ENCODE data around the gene NDUFB4.

NDUFB4 gene

GRCh38 chr3:120597445-120598049 is 1.4 kb downstream of the NDUFB4 start:
- no peak for DNase-seq (ENCODE audit: low read depth, low spot score)
- ChIA-PET POLR2A (interaction anchor here (0.6 kb wide), 1 partner anchor 353 kb away, joined by 3 read pairs; no protein-coding TSS in a partner anchor), CTCF (interaction anchor here (1.0 to 3.8 kb wide), 4 partner anchors 29 to 197 kb away, joined by 3 to 26 read pairs (median 12); no protein-coding TSS in a partner anchor)
- no peak overlapping the region; the same call in 1 of the 2 replicates for H3K4me3 ChIP-seq (ENCODE audit: low read depth, low read length)
- TF ChIP-seq, protein P1, sequence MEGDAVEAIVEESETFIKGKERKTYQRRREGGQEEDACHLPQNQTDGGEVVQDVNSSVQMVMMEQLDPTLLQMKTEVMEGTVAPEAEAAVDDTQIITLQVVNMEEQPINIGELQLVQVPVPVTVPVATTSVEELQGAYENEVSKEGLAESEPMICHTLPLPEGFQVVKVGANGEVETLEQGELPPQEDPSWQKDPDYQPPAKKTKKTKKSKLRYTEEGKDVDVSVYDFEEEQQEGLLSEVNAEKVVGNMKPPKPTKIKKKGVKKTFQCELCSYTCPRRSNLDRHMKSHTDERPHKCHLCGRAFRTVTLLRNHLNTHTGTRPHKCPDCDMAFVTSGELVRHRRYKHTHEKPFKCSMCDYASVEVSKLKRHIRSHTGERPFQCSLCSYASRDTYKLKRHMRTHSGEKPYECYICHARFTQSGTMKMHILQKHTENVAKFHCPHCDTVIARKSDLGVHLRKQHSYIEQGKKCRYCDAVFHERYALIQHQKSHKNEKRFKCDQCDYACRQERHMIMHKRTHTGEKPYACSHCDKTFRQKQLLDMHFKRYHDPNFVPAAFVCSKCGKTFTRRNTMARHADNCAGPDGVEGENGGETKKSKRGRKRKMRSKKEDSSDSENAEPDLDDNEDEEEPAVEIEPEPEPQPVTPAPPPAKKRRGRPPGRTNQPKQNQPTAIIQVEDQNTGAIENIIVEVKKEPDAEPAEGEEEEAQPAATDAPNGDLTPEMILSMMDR (IDR thresholded peaks at IDR 0.05; ENCODE audit: insufficient read depth, low read length, missing control alignments), result no peak

- ChIA-PET CTCF (no interaction called here), POLR2A (no interaction called here)
- DNase-seq (ENCODE audit: low read depth, low spot score), result no peak
- H3K4me3 ChIP-seq (ENCODE audit: low read depth, low read length), result no peak overlapping the region
- TF ChIP-seq, protein P1 (IDR thresholded peaks at IDR 0.05; ENCODE audit: insufficient read depth, low read length, missing control alignments), result no peak
Measured at GRCh38 chr3:120599211-120599610, 3.1 kb downstream of the NDUFB4 start.

DNA sequence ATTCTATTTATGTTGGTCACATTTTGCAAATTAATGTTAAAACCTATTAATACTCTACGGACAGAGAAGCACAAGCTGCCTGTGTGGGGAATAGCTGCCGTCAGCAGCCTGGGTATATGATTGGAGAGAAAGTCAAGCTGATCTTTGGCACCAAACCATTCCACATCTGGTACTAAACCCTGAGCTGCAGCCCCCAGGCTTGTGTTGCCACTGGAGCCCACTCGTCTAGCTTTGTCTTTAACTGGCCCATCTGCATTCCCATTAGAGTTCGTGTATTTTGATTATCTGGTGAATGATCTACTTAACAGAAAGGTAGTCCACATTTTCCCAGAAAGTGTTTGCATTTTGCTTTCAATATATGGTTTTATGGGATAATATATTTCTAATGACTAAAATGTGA is 5.4 kb downstream of the NDUFB4 start:
- ChIA-PET POLR2A (no interaction called here), CTCF (interaction anchor here (1.2 to 2.5 kb wide), 3 partner anchors 10 to 194 kb away, joined by 4 to 8 read pairs (median 8); no protein-coding TSS in a partner anchor)
- TF ChIP-seq, protein P1 (IDR thresholded peaks at IDR 0.05; ENCODE audit: insufficient read depth, low read length, missing control alignments), result no peak
- no peak for DNase-seq (ENCODE audit: low read depth, low spot score)
- no peak overlapping the region for H3K4me3 ChIP-seq (ENCODE audit: low read depth, low read length)

- ChIA-PET CTCF (interaction anchor here (0.6 to 2.5 kb wide), 2 partner anchors 11 to 35 kb away, joined by 4 to 8 read pairs; no protein-coding TSS in a partner anchor), POLR2A (interaction anchor here (1.2 kb wide), 1 partner anchor 13 kb away, joined by 4 read pairs; no protein-coding TSS in a partner anchor)
- H3K4me3 ChIP-seq (ENCODE audit: low read depth, low read length), result no peak overlapping the region
- no peak for DNase-seq (ENCODE audit: low read depth, low spot score)
- TF ChIP-seq, protein P1 (IDR thresholded peaks at IDR 0.05; ENCODE audit: insufficient read depth, low read length, missing control alignments), result no peak
Measured at GRCh38 chr3:120602682-120603081, 6.5 kb downstream of the NDUFB4 start.

DNA sequence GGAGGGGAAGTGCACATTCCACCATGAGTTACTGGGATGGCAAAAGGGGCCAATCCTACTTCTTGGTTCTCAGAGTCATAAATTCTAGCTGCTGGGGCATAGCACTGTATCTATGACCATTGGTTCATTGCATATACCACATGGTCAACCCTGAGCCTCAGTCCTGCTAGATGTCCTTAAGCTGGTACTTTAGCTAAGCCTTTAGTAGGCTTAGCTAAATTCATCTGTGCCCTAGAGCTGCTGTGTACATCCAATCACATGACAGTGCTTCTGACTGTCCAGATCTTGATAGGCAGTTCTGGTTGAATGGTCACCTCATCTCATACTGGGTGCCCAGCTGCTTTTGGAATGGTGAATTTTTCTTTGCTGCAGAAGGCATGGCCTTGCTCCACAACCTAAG is 8.2 kb downstream of the NDUFB4 start:
- CTCF ChIA-PET, result interaction anchor here (1.0 to 1.6 kb wide), 5 partner anchors 9 to 191 kb away, joined by 3 to 5 read pairs (median 3); partner anchors contain the start of gene NDUFB4
- TF ChIP-seq, protein P1 (IDR thresholded peaks at IDR 0.05; ENCODE audit: insufficient read depth, low read length, missing control alignments), result no peak
- POLR2A ChIA-PET, result no interaction called here

DNA sequence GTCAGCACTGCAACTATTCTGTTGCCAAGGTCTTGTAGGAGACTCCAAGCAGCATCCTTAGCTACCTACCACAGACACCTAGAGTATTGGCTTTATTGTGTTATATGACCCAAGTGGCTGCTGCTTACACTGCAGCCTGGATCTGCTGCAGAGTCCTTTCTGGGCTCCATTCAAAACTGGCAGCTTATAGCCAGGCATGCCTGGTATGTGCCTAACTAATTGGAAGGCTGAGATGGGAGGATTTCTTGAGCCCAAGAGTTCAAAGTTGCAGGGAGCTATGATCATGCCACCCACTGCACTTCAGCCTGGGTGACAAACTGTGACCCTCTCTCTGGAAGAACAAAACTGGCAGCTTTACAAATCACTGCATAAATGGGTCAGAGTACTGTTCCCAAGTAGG is 8.6 kb downstream of the NDUFB4 start:
- ChIA-PET POLR2A (no interaction called here), CTCF (interaction anchor here (1.0 to 1.6 kb wide), 6 partner anchors 9 to 191 kb away, joined by 3 to 5 read pairs (median 3); partner anchors contain the start of gene NDUFB4)
- no peak for DNase-seq (ENCODE audit: low read depth, low spot score)
- TF ChIP-seq, protein P1 (IDR thresholded peaks at IDR 0.05; ENCODE audit: insufficient read depth, low read length, missing control alignments), result no peak
- no peak overlapping the region for H3K4me3 ChIP-seq (ENCODE audit: low read depth, low read length)

More for the DNA sequence above, 8.2 kb downstream of the NDUFB4 start:
- no peak for DNase-seq (ENCODE audit: low read depth, low spot score)
- H3K4me3 ChIP-seq (ENCODE audit: low read depth, low read length), result no peak overlapping the region

All from AG04449 (cell line).